Stimulated activated CD4-positive, alpha-beta T cell treated with anti-CD3 and anti-CD28 coated beads, Interleukin-15, amount 100 ng/mL, for 48 hours (primary cell): ENCODE data around the gene TOMM6.
A peak's percentile ranks its signal among the peaks of the same experiment; 100 is the strongest.
"Not testable (repeated sequence)": the region's sequence is repeated elsewhere in the genome, so short reads cannot be mapped to it uniquely, and the experiment has no call there.

Experiments
- DNase-seq, 2 donors: peaks; one replicate each; pipeline ENCODE4 v3.0.0-alpha.2; 2020; ENCODE audit warnings: low read depth in 2 of 2

Gene TOMM6

DNA sequence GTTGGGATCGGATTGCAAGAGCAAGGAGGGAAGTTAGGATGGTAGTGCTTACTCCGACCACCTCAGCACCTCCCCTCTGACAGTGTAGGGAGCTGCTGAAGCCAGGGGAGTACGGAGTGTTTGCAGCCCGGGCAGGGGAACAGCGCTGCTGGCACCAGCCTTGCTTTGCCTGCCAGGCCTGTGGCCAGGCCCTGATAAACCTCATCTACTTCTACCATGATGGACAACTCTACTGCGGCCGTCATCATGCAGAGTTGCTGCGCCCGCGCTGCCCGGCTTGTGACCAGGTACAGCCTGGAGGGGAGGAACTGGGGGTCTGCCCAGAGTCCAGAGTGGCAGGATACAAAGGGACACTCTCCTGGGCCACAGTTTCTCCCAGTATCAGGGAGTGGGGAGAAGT lies 2.2 kb upstream of the TOMM6 start:
- DNase-seq, result no peak

DNA sequence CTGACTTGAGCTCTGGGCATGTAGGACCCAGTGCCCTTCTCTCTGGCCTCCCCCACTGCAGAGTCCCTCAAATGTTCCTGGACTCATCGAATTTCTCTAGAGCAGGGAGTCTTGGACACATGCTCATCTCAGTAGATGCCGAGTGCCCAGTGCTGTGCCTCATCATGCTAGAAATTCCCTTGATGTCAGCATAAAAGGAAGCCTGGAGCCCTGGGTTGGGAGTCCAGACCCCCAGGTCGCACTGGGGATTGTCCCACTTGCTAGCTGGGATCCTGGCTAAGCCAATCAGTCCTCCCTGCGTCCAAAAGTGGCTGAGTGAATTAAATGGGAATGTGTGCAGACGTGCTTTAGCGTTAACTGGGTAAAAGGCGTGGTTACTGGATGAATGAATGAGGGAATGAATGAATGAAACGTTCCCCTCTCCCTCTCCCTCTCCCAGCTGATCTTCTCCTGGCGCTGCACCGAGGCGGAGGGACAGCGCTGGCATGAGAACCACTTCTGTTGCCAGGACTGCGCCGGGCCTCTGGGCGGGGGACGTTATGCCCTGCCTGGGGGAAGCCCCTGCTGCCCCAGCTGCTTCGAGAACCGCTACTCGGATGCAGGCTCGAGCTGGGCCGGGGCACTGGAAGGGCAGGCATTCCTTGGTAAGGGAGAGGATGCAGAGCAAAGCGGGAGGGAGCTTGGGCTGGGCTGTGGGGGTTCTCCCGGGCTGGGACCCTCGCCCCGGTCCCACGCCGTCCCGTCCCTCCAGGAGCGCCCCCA lies 1.6 kb upstream of the TOMM6 start:
- DNase-seq, result no peak

- DNase-seq, result peak; percentile 66 to 85
Measured at GRCh38 chr6:41786451-41787218, 859 bp upstream of the TOMM6 start.

- DNase-seq, result no peak
Measured at GRCh38 chr6:41789390-41789724, 1.9 kb downstream of the TOMM6 start.

DNA sequence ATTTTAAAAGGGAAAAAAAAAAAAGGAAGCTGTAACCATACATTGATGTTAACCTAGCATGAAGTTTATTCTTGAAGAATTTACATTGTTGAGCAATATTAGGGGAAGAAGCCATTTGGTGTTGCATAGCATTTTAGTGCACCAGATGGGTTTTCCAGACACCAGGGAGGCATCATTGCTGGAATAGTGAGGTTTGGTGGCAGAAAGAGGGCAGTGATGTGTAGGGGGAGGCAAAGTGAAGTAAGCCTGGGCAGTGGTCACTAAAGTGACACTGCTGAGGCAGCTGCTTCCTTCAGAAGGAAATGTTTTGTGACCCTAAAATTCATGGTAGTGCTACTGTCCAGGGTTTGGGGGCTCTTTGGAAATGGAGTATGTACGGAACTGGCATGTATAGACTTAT lies 2.6 kb downstream of the TOMM6 start:
- no peak for DNase-seq

DNA sequence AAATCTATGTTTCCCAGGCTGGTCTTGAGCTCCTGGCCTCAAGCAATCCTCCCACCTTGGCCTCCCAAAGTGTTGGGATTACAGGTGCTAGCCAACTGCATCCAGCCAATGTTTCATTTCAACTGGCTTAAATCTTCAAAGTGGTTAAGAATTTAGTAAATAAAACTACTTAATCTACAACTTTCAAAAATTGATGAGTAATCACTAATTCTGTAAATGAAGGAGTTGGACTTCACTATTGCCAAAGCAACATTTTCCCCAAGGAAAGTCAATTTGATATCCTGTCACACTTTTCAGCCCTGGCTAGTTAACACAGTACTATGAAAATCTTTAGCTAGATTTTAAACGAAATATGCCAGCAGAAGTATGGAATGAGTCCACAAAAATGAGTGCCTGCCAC lies 3.8 kb downstream of the TOMM6 start:
- DNase-seq, result no peak

DNA sequence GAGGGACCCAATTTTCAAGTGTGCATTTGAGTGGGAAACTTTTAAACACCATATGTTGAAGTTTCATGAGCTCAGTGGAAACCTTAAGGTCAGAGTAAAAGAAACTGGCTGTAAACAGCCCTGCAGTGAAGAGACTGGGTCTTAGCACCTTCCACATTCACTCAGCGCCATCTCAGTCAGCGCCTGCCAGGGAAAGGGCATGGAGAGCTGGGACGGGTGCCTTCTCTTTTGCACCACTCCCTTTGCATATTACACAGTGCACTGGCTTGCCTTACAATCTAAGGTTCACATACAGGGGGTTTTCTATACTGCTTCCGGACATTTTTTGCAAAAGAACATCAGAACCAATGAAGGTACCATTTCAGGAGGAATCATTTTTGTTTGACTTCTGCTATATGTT lies 4.5 kb downstream of the TOMM6 start:
- DNase-seq, result no peak

GRCh38 chr6:41796474-41796873 lies 9.0 kb downstream of the TOMM6 start:
- no peak for DNase-seq

DNA sequence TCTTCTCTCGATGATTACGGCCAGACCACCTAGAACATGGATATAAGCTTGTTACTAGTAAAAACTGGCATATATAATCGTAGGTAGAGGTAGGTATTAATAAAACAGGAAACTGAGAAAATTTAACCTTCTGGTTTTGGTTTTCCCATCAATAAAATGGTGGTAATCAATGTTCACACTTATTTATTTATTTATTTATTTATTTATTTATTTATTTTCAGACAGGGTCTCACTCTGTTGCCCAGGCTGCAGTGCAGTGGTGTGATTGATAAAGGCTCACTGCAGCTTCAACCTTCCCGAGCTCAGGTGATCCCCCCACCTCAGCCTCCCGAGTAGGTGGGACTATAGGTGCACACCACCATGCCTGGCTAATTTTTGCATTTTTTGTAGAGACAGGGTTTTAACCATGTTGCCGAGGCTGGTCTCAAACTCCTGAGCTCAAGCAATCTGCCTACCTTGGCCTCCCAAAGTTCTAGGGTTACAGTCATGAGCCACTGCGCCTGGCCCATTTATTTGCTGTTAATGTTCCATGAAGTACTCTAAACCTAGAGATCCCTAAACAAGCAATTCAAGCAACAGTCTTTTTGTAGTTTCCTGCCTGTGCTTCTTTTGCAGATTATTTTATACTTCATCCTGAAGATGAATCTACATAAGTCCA lies 11.5 kb downstream of the TOMM6 start:
- DNase-seq, result no peak

DNA sequence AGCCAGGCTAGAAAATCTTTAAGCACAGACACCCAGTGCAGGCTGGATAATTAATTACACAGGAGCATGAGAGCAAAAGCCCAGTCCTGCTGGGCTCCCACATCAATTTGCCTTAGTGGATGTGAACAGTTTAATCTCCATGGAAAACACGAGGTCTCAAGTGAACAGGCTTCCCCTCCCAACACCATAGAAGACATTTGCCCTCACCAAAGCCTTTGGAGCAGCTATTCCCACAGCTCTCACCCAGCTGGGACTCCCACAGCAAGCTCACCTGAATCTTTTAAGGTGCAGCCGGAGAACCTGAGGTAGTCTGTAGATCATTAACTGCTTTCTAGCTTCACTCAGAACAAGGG lies 12.0 kb downstream of the TOMM6 start:
- no peak for DNase-seq

DNA sequence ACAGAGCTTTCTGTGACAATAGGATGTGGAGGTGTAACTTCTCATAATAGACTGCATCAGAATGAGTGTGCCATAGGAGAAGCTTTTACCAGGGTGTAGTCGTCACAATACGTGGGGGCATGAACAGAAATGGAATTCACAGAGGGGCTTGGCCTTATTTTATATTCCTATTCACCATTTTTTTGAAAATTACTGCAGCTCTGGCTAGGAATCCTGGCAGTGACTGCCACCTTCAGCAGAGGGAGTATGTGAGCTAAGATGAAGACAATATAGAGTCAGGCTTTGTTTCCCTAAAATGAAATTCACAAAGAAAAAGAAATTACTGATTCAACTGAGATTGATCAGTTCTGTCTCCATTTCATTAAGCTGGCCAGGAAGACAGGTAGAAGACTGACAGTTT lies 13.9 kb downstream of the TOMM6 start:
- no peak for DNase-seq

DNA sequence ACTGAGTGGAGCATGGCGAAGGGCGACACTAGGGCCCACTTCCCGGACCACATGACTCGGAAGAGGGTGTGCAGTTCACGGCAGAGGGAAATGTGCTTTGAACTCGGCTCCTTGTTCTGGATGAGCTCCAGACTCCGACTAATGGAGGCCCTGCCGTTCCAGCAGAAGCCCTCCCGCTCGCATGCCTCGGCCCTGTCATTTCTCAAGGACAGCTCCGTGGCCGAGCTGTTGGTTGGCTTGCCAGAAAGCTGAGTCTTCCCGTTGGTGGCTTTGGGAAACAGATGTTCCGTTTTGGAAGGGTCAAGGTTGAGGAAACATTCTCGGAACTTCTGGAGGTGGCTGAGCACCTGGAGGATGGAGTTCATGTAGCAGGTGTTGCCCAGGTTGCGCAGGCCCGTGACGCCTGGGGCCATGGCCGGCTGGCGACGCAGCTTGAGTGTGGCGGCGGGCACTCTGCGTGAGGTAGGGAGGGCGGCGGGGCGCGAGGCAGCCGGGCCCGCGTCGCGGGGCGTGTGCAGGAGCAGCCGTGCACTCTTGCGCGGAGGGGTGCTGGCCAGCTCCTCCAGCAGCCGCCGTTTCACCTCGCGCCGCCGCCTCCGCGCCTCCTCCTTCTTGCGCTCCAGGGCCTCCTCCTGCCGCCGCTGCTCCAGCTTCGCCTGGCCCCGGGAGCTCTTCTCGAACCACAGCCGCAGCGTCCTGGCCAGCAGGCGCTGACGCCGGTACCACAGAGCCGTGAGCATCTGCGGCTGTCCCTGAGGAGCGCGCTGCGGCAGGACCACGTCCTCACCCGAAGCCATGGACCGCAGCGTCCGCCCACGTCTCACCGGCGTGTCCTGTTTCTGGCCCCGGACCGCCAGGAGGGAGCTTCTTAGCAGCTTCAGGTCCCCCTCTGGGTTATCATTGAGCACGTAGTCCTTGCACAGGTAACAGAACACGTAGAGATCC lies 18.6 kb downstream of the TOMM6 start:
- DNase-seq, result no peak

DNA sequence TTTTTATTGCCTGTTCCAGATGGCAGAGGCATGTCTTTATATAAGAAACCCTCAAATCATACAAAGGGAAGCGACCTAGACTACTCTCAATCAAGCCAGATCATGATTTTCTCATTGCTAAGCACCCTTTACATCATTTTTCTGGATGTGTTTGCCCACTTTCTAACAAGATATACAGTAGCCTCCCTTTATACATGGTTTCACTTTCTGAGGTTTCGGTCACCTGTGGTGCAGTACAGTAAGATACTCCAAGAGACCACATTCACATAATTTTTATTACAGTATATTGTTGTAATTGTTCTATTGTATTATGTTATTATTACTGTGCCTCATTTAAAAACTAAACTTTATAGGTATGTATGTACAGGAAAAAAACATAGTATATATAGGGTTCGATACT lies 23.6 kb downstream of the TOMM6 start:
- no peak for DNase-seq

DNA sequence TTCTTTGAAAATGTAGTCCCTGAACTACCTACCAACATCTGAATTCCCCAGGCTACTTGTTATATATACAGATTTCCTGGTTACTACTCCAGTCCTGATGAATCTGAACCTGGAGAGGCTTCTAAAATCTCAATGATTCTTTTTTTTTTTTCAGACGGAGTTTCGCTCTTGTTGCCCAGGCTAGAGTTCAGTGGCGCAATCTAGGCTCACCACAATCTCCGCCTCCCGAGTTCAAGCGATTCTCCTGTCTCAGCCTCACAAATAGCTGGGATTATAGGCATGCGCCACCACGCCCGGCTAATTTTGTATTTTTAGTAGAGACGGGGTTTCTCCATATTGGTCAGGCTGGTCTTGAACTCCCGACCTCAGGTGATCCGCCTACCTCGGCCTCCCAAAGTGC lies 24.5 kb downstream of the TOMM6 start:
- DNase-seq, result not testable (repeated sequence)

GRCh38 chr6:41813469-41813868 lies 26.0 kb downstream of the TOMM6 start:
- DNase-seq, result no peak

DNA sequence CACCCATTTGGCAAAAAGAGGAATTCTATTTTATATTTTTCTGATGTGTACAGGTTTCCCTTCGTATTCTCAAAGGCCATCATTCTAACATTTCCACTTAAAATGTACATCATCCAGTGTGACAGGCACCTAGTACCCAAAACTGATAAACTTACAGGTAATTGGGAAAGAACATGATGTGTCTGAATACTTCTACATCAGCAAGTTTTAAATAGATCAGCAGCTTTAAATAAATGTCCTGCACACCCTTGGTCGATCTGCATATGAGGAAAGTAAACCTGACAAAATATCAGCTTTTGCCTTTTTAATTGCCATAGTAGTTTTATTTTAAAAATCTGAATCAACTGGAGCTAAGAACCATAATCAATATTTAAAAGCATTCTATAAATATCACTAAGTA lies 26.5 kb downstream of the TOMM6 start:
- no peak for DNase-seq

DNA sequence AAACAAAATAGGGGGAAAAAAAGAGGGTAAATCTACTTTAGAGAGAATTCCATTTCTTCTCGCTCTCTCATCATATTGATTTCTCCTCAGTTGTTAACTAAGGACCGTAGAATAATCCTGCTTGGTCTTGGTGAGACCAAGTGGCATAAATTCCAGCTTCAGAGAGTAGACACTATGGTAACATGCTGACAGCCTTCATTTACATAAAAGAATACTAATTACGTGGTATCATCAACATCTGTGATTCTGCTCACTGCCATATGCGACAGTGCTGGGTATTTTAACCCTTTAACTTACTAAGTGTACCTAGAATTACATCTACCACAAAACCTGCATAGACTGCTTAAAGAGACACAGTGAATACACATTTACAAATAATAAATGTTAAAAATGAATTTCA lies 27.1 kb downstream of the TOMM6 start:
- no peak for DNase-seq

DNA sequence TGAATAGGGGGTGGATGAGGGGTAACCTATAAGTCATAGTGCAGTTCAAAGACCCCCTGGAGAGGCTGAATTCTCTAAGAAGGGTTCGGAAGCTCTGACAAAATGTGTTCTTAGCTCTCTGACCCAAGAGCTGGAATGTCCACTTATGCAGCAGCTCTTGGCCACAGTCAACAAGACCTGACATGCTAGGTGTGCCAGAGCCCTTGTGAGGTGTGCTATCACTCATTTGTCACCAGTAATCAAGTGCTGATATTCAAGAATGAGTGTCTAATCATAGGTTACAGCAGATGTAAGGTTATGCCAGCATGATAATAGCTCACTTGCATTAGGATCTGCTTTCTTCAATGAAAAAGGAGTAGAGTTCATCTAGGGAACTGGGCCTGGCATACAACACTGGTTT lies 28.1 kb downstream of the TOMM6 start:
- no peak for DNase-seq

- no peak for DNase-seq
Measured at GRCh38 chr6:41818271-41819054, 31.0 kb downstream of the TOMM6 start.

GRCh38 chr6:41821266-41821665 lies 33.8 kb downstream of the TOMM6 start:
- no peak for DNase-seq

DNA sequence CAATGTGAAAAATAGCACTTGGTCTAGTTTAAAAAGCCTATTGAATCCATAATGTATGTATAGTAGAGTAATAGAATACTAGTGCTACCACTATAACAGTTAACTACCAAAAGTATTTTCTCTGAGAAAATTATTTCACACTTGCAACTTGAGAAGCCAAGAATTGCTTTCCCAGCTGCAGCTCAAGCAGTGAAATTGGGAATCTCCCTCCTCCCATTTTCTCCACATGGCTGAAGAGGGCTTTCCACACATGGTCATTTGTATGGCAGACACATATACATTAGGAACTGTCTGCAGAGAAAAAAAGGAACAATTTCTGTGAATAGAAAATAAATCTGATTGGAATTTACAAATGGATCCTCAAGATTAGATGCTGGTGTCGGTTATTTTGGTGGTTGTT lies 34.5 kb downstream of the TOMM6 start:
- no peak for DNase-seq
